Hair follicular keratinocyte (primary cell): Measurements from ENCODE around the gene TNKS1BP1. TPM values are rescaled to one million over a fixed set of nuclear protein-coding genes. Genes with fewer than 3 reads are reported as not detected.

Experiments used
- total RNA-seq: library from RNA; depleted of rRNA; stranded (reverse); fragments of >200 nt; gene quantifications from 2 replicates; pipeline ENCODE4 v1.2.3, GENCODE V29; 2015

The TNKS1BP1 gene, protein sequence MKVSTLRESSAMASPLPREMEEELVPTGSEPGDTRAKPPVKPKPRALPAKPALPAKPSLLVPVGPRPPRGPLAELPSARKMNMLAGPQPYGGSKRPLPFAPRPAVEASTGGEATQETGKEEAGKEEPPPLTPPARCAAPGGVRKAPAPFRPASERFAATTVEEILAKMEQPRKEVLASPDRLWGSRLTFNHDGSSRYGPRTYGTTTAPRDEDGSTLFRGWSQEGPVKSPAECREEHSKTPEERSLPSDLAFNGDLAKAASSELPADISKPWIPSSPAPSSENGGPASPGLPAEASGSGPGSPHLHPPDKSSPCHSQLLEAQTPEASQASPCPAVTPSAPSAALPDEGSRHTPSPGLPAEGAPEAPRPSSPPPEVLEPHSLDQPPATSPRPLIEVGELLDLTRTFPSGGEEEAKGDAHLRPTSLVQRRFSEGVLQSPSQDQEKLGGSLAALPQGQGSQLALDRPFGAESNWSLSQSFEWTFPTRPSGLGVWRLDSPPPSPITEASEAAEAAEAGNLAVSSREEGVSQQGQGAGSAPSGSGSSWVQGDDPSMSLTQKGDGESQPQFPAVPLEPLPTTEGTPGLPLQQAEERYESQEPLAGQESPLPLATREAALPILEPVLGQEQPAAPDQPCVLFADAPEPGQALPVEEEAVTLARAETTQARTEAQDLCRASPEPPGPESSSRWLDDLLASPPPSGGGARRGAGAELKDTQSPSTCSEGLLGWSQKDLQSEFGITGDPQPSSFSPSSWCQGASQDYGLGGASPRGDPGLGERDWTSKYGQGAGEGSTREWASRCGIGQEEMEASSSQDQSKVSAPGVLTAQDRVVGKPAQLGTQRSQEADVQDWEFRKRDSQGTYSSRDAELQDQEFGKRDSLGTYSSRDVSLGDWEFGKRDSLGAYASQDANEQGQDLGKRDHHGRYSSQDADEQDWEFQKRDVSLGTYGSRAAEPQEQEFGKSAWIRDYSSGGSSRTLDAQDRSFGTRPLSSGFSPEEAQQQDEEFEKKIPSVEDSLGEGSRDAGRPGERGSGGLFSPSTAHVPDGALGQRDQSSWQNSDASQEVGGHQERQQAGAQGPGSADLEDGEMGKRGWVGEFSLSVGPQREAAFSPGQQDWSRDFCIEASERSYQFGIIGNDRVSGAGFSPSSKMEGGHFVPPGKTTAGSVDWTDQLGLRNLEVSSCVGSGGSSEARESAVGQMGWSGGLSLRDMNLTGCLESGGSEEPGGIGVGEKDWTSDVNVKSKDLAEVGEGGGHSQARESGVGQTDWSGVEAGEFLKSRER (N-terminal part only)
- total RNA-seq: 109 and 170 TPM in 2 replicates

DNA sequence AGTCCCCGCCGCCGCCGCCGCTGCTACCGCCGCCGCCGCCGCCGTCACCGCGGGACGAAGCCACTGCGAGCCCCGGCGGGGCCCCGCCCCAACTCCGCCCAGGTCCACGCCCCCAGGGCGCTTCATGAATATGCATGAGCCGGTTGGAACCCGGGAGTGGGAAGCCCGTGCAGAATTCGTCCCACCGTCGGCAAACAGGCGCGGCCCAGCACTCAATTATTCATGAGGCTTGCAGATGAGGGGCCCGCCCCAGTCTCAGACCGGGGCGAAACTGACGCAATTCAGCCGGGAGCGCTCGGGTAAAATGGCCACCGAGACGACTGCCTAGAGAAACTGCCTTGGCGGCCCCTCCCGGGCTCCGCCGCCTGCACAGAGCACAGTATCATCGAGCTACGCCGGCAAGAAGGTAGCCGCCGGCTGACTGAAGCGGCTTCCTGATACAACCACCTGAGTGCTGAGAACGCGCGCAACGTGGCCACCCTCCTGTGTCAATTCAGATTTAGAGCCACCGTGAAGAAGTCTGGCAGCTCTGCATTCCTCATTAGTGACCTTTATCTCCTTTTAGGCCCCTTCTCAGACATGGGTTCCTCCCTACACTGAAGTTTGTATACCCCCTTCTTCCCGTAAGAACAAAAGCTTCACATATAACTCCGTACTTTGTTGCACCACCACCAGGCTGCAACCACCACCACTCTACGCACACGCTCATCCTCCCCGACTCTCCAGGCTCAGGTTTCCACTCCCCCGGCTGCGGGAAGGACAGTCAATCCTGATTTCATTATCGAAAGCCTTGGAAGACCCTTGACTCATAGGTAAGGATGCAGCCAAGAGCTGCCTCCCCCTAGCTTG lies at the start of gene TNKS1BP1:
TSS of gene TNKS1BP1 (minus strand) at position 67 of the 849 bp plus-strand sequence. CDS start 3,067 bp downstream, outside the sequence.

GRCh38 chr11:57338142-57338541 lies 13.4 kb upstream of the TNKS1BP1 start, which contains the start of gene P2RX3:
Gene P2RX3, plus strand, starts transcription at chr11:57338352. Its CDS starts 199 bp downstream, at chr11:57338551.

DNA sequence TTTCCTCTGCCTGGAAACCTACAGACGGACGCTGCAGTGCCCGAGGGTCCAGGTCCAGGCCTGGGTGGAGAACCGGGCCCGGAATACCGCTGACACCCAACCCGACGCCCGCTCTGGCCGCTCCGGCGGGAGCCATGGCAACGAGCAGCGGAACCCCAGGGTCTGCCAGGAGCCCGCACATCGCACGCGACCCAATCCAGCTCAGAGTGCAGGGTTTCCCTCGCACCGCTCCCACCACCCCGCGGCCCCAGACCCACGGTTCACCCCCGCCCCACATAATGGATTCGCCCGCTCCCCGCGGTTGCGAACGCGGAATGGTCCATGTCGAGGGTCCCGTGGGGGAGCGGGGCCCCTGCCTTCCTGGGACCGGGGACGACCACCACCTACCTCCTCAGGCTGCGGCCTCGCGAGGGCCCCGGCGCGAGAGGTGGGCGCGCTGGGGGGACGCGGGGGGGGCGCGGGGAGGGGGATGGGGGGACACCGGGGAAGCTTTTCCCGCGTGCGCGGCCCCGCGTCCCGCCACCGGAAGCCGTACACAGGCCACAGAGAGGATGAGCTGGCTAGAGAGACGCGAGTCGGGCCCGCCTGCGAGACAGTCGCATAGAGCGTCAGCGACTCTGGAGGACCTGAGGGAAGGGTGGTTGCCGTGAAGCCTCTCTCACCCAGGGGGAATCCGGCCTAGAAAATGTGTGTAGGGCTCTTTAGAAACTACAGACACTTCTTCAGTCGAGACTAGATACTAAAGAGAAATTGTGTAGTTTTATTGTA lies 10.8 kb upstream of the TNKS1BP1 start, which contains the start of gene SSRP1:
TSS of gene SSRP1 (minus strand) at position 550 of the 768 bp plus-strand sequence. CDS start 771 bp downstream, outside the sequence.

Other genes starting within 250 kb of the TNKS1BP1 start
- gene LRRC55, start 143.0 kb downstream of the TNKS1BP1 start, total RNA-seq: not detected in 2 replicates
- gene APLNR, start 87.7 kb downstream of the TNKS1BP1 start, total RNA-seq: not detected in 2 replicates
- 111 and 192 TPM in 2 replicates for gene SSRP1, start 10.9 kb upstream of the TNKS1BP1 start, total RNA-seq
- not detected in 2 replicates for gene P2RX3, start 13.4 kb upstream of the TNKS1BP1 start, total RNA-seq
- gene PRG3, start 56.2 kb upstream of the TNKS1BP1 start, total RNA-seq: not detected in 2 replicates
- gene PRG2, start 65.7 kb upstream of the TNKS1BP1 start, total RNA-seq: 0.08 TPM in 1 of 2 replicates, not detected in the other
- gene SLC43A3, start 102.2 kb upstream of the TNKS1BP1 start, total RNA-seq: 16.5 and 93.8 TPM in 2 replicates
- 0.04 and 0.31 TPM in 2 replicates for gene RTN4RL2, start 135.6 kb upstream of the TNKS1BP1 start, total RNA-seq
- 5.7 and 10.0 TPM in 2 replicates for gene SLC43A1, start 190.8 kb upstream of the TNKS1BP1 start, total RNA-seq
- gene TIMM10, start 205.8 kb upstream of the TNKS1BP1 start, total RNA-seq: 78.7 and 125 TPM in 2 replicates
- not detected in 2 replicates for gene SMTNL1, start 212.6 kb upstream of the TNKS1BP1 start, total RNA-seq
- 31.6 and 47.7 TPM in 2 replicates for gene UBE2L6, start 242.7 kb upstream of the TNKS1BP1 start, total RNA-seq